ENCODE data around the gene MAZ.
A peak's percentile ranks its signal among the peaks of the same experiment; 100 is the strongest.
"Not testable (repeated sequence)": the region's sequence is repeated elsewhere in the genome, so short reads cannot be mapped to it uniquely, and the experiment has no call there.

The MAZ gene

DNA sequence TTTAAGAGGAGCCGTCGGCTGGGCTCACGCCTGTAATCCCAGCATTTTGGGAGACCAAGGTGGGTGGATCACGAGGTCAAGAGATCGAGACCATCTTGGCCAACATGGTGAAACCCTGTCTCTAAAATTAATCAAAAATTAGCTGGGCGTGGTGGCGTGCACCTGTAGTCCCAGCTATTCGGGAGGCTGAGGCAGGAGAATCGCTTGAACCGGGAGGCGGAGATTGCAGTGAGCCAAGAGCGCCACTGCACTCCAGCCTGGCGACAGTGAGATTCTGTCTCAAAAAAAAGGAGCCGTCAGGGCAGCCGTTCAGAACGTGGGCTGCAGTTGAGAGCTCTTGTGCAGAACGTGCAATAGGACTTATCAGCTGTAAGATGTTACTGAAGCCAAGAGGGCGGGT, 13.2 kb upstream of the MAZ start:
- Mint-ChIP-seq H3K27ac (peak overlapping the region; percentile 38), H3K4me3 (peak overlapping the region; percentile 100), H3K36me3 (ENCODE audit: low read depth) (peaks cover 77% of the 10 kb centered on the region), H3K4me1 (ENCODE audit: low read depth) (peaks cover 38% of the 10 kb centered on the region)
- DNase-seq, H3K27me3 Mint-ChIP-seq, H3K9me3 Mint-ChIP-seq: not testable (repeated sequence)

DNA sequence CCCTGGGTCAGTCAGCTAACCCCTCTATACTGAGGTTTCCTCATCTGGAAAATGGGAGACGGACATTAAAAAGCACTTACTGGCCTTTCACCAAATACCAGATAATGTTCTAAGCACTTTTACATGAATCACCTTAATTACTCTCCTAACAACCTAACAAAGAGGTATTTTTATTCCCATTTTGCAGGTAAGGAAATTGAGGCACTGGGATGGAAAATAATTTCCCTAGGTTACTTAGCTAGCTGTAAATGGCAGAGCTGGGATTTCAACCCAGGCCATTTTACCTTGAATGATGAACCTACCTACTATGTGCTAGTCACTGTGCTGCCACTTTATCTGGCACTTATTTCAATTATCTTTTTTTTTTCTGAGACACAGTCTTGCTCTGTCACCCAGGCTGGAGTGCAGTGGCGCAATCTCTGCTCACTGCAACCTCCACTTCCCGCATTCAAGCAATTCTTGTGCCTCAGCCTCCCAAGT, 12.1 kb upstream of the MAZ start:
- H3K27ac Mint-ChIP-seq = no peak overlapping the region
- DNase-seq = no peak
- peaks cover 35% of the 10 kb centered on the region for H3K4me1 Mint-ChIP-seq (ENCODE audit: low read depth)
- H3K4me3 Mint-ChIP-seq = no peak overlapping the region
- no peaks in the 10 kb centered on the region for H3K27me3 Mint-ChIP-seq
- H3K9me3 Mint-ChIP-seq = no peaks in the 10 kb centered on the region
- H3K36me3 Mint-ChIP-seq (ENCODE audit: low read depth) = peaks cover 88% of the 10 kb centered on the region

DNA sequence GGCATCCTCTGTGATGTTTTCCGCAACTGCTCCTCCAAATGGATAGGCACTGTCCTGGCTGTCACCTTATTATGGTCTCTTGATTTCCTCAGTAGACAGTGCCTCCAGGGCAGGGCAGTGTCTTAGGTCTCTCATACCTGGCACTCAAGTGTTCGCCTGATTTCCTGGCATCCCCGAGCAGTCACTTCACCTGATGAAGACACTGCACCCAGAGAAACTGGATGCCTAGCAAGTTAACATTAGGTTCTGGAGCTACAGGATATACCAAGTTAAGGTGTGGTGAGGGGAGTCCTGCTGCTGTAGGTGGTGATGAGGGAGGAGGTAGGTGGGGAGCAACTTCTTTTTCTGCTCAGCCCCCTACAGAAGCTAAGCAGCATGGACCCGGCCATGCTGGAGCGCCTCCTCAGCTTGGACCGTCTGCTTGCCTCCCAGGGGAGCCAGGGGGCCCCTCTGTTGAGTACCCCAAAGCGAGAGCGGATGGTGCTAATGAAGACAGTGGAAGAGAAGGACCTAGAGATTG, 3.9 kb upstream of the MAZ start:
- Mint-ChIP-seq H3K36me3 (ENCODE audit: low read depth) (peaks cover 76% of the 10 kb centered on the region), H3K27ac (peak overlapping the region; percentile 74), H3K4me1 (ENCODE audit: low read depth) (peaks cover 19% of the 10 kb centered on the region), H3K4me3 (no peak overlapping the region), H3K27me3 (no peaks in the 10 kb centered on the region), H3K9me3 (no peaks in the 10 kb centered on the region)
- DNase-seq = no peak

DNA sequence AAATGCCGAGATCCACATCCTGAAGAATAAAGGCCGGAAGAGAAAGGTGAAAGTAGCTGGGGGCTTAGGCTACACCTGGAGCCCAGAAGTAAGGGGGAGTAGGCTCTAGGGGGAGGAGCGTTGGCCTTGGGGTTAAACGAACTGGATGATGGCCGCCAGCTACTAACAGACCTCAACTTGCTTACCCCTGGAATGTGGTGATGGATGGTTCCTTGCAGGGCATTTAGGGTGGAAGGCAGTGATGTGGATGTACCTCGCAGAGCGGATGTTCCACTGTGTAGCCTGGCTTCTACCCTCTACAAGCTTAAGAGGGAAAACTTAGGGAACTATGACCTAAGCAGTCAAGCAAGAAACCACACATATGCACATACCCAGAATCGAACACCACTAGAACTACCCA, 2.3 kb upstream of the MAZ start:
- peak overlapping the region; percentile 99 for H3K27ac Mint-ChIP-seq
- DNase-seq = no peak
- H3K4me3 Mint-ChIP-seq = peak overlapping the region; percentile 91
- no peaks in the 10 kb centered on the region for H3K27me3 Mint-ChIP-seq
- H3K36me3 Mint-ChIP-seq (ENCODE audit: low read depth) = peaks cover 76% of the 10 kb centered on the region
- H3K9me3 Mint-ChIP-seq = no peaks in the 10 kb centered on the region
- H3K4me1 Mint-ChIP-seq (ENCODE audit: low read depth) = peaks cover 29% of the 10 kb centered on the region

DNA sequence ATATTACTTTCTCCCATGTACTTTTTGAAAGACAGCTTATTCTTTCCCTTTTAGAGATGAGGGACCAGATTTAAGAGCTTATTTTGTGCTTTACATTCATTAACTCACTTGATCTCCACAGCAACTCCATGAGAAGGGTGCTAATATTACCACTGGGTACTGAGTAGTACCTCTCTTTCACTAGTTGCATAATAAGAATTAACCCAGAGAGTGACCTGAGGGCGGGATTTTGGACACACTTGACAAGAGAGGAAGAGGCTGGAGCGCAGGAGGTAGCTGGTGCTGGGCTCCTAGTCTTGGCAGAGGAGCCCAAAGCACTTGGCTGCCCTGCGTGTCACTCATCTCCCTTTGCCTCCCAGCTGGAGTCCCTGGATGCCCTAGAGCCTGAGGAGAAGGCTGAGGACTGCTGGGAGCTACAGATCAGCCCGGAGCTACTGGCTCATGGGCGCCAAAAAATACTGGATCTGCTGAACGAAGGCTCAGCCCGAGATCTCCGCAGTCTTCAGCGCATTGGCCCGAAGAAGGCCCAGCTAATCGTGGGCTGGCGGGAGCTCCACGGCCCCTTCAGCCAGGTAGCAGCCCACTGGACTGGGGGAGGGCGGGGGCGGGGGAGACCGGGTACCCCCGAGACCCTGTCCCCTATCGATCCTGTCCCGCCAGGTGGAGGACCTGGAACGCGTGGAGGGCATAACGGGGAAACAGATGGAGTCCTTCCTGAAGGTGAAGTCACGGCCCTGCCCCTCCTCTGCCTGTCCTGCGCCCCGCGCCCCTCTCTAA, 1.7 kb upstream of the MAZ start:
- peak overlapping the region; percentile 99 for H3K27ac Mint-ChIP-seq
- no peaks in the 10 kb centered on the region for H3K27me3 Mint-ChIP-seq
- peaks cover 31% of the 10 kb centered on the region for H3K4me1 Mint-ChIP-seq (ENCODE audit: low read depth)
- no peaks in the 10 kb centered on the region for H3K9me3 Mint-ChIP-seq
- H3K36me3 Mint-ChIP-seq (ENCODE audit: low read depth) = peaks cover 75% of the 10 kb centered on the region
- peak overlapping the region; percentile 91 for H3K4me3 Mint-ChIP-seq
- DNase-seq = peak; percentile 59

DNA sequence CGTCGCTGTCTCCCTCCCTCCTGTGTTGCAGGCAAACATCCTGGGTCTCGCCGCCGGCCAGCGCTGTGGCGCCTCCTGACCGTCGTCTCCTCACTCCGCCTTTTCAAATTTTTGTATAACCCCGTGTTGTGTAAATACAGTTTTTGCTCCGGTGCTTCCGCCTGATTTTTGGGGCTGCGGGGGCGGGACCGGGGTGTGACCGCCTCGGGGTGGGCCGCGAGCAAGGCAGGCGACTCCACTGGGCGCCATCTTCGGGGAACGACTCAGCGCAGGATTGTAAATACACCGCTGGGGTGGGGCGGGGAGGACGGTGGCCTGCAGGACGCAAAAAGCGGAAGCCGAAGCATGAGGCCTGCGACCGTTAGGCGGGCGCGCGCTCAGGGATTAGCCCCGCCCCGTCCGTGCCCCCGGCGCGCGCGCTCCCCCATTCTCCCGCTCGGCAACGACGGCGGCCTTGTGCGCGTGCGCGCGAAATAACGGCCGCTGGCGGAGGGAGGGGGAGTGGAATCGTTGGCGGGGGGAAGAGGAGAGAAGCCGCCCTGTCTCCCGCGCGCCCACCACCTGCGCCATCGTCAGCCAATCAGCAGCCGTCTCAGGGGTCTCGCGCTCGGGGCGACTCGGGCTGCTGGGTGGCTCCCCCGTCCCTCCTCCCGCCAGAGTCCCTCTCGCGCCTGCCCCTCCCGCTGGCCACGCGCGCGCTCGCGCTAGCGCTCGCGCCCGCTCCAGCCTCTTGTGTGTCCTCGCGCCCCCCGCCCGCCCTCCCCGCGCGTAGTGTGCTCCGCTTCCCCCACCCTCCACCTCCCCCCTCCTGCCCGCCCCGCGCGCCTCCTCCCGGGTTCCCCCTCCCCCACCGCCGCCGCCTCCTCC, 864 bp upstream of the MAZ start:
- peak; percentile 98 for DNase-seq
- Mint-ChIP-seq H3K27me3 (no peaks in the 10 kb centered on the region), H3K36me3 (ENCODE audit: low read depth) (peaks cover 76% of the 10 kb centered on the region), H3K4me3 (peak overlapping the region; percentile 91), H3K4me1 (ENCODE audit: low read depth) (peaks cover 39% of the 10 kb centered on the region), H3K27ac (peak overlapping the region; percentile 99), H3K9me3 (no peaks in the 10 kb centered on the region)

DNA sequence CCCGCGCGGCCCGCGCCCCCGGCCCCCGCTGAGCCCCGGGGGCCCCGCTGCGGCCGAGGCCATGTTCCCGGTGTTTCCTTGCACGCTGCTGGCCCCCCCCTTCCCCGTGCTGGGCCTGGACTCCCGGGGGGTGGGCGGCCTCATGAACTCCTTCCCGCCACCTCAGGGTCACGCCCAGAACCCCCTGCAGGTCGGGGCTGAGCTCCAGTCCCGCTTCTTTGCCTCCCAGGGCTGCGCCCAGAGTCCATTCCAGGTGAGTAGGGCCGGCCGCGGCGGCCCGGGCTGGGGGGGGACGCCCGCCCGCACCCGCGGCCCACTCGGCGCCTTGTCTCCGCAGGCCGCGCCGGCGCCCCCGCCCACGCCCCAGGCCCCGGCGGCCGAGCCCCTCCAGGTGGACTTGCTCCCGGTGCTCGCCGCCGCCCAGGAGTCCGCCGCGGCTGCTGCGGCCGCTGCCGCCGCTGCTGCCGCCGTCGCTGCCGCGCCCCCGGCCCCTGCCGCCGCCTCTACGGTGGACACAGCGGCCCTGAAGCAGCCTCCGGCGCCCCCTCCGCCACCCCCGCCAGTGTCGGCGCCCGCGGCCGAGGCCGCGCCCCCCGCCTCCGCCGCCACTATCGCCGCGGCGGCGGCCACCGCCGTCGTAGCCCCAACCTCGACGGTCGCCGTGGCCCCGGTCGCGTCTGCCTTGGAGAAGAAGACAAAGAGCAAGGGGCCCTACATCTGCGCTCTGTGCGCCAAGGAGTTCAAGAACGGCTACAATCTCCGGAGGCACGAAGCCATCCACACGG, 504 bp downstream of the MAZ start:
- Mint-ChIP-seq H3K27ac (peak overlapping the region; percentile 99), H3K36me3 (ENCODE audit: low read depth) (peaks cover 69% of the 10 kb centered on the region), H3K4me1 (ENCODE audit: low read depth) (peaks cover 53% of the 10 kb centered on the region), H3K9me3 (no peaks in the 10 kb centered on the region), H3K27me3 (no peaks in the 10 kb centered on the region), H3K4me3 (peak overlapping the region; percentile 98)
- DNase-seq = peak; percentile 83

DNA sequence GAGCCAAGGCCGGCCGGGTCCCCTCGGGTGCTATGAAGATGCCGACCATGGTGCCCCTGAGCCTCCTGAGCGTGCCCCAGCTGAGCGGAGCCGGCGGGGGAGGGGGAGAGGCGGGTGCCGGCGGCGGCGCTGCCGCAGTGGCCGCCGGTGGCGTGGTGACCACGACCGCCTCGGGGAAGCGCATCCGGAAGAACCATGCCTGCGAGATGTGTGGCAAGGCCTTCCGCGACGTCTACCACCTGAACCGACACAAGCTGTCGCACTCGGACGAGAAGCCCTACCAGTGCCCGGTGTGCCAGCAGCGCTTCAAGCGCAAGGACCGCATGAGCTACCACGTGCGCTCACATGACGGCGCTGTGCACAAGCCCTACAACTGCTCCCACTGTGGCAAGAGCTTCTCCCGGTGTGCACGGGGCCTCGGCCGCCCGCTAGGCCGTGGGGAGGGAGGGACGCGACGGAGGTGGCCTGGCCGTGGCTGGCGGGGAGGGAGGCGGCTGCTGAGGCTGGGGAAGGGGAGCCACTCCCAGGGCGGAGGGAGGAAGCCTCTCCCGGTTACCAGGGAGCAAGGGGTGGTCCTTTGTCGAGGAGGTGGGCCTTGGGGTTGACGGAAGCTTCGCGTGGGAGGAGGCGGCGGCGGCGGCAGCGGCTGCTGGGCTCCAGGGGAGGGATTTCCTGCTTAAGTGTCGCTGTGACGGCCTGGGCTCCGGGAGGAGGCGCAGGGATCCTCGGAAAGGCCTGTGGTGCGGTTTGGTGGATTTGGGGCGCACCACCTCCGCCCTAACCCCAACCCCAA, 1.3 kb downstream of the MAZ start:
- peak; percentile 93 for DNase-seq
- Mint-ChIP-seq H3K4me1 (ENCODE audit: low read depth) (peaks cover 58% of the 10 kb centered on the region), H3K36me3 (ENCODE audit: low read depth) (peaks cover 64% of the 10 kb centered on the region), H3K9me3 (no peaks in the 10 kb centered on the region), H3K27me3 (peaks cover 2% of the 10 kb centered on the region), H3K27ac (peak overlapping the region; percentile 99), H3K4me3 (peak overlapping the region; percentile 98)

DNA sequence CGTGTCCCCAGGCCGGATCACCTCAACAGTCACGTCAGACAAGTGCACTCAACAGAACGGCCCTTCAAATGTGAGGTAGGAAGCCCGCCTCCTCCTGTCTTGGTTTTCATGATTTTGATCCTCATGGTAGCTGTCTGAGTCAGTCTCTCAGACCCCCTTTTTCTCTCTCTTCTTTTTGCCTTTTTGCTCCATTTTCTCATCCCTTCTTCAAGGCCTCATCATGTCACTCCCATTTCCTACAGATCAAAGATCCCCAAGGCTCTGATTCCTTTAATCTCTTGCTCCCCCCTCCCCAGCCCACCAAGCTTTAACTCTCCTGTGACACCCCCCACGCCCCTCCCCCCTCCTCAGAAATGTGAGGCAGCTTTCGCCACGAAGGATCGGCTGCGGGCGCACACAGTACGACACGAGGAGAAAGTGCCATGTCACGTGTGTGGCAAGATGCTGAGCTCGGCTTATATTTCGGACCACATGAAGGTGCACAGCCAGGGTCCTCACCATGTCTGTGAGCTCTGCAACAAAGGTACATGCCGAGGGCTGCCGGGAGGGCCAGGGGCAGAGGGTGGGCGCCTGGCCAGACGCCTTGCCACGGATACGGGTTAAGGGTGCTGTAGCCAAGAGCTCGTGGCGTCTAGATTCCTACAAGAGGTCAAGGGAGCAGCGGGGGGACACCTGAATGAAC, 2.0 kb downstream of the MAZ start:
- Mint-ChIP-seq H3K4me1 (ENCODE audit: low read depth) (peaks cover 59% of the 10 kb centered on the region), H3K27ac (peak overlapping the region; percentile 99), H3K9me3 (no peaks in the 10 kb centered on the region), H3K27me3 (peaks cover 2% of the 10 kb centered on the region), H3K36me3 (ENCODE audit: low read depth) (peaks cover 56% of the 10 kb centered on the region), H3K4me3 (peak overlapping the region; percentile 98)
- DNase-seq = peak; percentile 63

DNA sequence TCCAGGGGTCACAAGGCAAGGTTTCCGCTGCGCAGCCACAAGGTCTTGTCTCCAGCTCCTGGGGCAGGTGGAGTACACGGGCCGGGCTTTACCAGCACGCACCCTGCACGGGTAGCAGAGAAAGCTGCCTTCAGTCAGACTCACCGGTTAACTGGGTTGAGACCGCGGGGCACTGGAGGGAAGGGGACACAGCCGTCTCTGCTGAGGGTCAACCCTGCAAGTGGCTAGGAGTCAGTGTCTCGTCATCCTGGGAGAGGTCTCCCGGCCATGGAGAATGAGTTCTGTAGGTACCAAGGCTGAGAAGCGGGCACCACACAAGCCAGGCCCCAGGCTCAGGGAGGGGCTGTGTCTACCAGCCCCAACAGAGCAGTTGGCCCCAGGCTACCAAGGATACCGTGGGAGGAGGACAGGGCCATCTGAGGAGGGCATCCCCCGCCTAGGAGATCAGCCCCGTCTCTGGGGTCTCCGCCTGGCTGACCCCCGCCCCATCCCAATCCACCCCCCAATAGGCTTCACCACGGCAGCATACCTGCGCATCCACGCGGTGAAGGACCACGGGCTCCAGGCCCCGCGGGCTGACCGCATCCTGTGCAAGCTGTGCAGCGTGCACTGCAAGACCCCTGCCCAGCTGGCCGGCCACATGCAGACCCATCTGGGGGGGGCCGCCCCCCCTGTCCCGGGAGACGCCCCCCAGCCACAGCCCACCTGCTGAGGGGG, 2.9 kb downstream of the MAZ start:
- DNase-seq = no peak
- peaks cover 55% of the 10 kb centered on the region for H3K4me1 Mint-ChIP-seq (ENCODE audit: low read depth)
- H3K4me3 Mint-ChIP-seq = peak overlapping the region; percentile 98
- peaks cover 2% of the 10 kb centered on the region for H3K27me3 Mint-ChIP-seq
- no peaks in the 10 kb centered on the region for H3K9me3 Mint-ChIP-seq
- peak overlapping the region; percentile 99 for H3K27ac Mint-ChIP-seq
- H3K36me3 Mint-ChIP-seq (ENCODE audit: low read depth) = peaks cover 48% of the 10 kb centered on the region

DNA sequence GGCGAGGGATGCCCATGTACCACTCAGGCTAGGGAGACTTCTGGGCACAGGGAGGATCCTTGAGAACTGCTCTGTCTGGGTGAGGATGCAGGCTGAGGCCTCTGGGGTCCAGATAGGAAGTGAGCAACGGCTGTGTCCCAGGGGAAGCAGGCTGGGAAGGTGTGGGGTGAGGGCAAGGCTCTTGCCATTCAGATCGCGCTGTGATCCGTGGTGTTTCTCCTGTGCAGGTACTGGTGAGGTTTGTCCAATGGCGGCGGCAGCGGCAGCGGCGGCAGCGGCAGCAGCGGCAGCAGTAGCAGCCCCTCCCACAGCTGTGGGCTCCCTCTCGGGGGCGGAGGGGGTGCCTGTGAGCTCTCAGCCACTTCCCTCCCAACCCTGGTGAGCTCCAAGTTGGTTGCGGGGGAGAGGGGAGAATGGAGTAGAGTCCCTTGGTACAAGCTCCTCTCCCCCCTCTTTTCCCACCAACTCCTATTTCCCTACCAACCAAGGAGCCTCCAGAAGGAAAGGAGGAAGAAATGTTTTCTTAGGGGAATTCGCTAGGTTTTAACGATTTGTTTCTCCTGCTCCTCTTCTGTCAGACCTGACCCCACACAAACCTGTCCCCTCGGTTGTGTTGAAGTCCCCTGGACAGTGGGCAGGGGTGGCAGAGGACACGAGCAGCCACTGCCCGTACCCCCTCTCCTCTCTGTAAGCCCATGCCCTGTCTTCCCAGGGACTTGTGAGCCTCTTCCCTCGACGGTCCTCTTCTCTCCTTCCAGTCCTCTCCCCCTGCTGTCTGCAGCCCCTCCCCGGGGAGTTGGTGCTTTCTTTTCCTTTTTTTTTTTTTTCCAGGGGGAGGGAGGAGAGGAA, 3.7 kb downstream of the MAZ start:
- Mint-ChIP-seq H3K9me3 (no peaks in the 10 kb centered on the region), H3K27me3 (peaks cover 2% of the 10 kb centered on the region), H3K4me1 (ENCODE audit: low read depth) (peaks cover 57% of the 10 kb centered on the region), H3K36me3 (ENCODE audit: low read depth) (peaks cover 41% of the 10 kb centered on the region), H3K4me3 (peak overlapping the region; percentile 85), H3K27ac (peak overlapping the region; percentile 91)
- peak; percentile 63 for DNase-seq

DNA sequence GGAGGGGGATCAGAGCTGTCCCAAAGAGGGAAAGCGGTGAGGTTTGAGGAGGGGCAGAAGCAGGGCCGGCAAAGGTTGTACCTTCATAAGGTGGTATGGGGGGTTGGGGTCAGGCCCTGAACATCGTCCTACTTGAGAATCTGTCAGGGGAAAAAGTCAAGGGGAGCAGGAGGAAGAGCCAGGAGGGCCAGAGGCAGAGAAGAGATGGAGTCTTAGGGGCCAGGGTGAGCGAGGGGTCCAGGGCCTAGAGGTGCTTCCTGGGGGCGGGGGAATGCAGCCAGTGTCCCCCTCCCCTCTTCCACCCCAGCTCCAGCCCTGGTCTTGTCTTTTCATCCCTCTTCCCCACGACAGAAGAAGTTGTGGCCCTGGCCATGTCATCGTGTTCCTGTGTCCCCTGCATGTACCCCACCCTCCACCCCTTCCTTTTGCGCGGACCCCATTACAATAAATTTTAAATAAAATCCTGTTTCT, 4.4 kb downstream of the MAZ start:
- Mint-ChIP-seq H3K36me3 (ENCODE audit: low read depth) (peaks cover 38% of the 10 kb centered on the region), H3K27ac (peak overlapping the region; percentile 91), H3K4me3 (peak overlapping the region; percentile 85), H3K27me3 (peaks cover 2% of the 10 kb centered on the region), H3K9me3 (no peaks in the 10 kb centered on the region), H3K4me1 (ENCODE audit: low read depth) (peaks cover 60% of the 10 kb centered on the region)
- DNase-seq = no peak

Measured in activated T-cell treated with anti-CD3 and anti-CD28 coated beads, Interleukin-2, amount 50 U/mL, for 24 hours (primary cell).